Aorta (tissue), 5 donors: Measurements from ENCODE around the gene TAF1D. TPM values are rescaled to one million over a fixed set of nuclear protein-coding genes. Genes with fewer than 3 reads are reported as not detected.
"Not testable (repeated sequence)": the region's sequence is repeated elsewhere in the genome, so short reads cannot be mapped to it uniquely, and the experiment has no call there.

Experiments used
- ATAC-seq: fragments of 200-7000 bp; cut with Tn5 transposase; one replicate; pipeline ENCODE4 v1.9.1; 2022; ENCODE audit warnings: moderate library complexity; ENCODE audit not compliant: low FRiP score
- DNase-seq, 2 donors: peaks; one replicate each; pipeline ENCODE4 v3.0.0-alpha.2; 2020
- H3K27ac ChIP-seq, 2 donors: one replicate each; pipeline ENCODE4 v1.5.1; 2013; ENCODE audit warnings: low read length in 2 of 2, mild to moderate bottlenecking in 2 of 2, moderate library complexity in 2 of 2, control low read depth in 1 of 2, inconsistent platforms in 1 of 2, low read depth in 1 of 2
- H3K27me3 ChIP-seq, 2 donors: one replicate each; pipeline ENCODE4 v1.6.1; 2013; ENCODE audit warnings: control low read depth in 1 of 2, low read length in 1 of 2, mild to moderate bottlenecking in 1 of 2, moderate library complexity in 1 of 2; ENCODE audit not compliant: insufficient read depth in 2 of 2, control insufficient read depth in 1 of 2
- H3K36me3 ChIP-seq, 2 donors: one replicate each; pipeline ENCODE4 v1.6.1; 2013; ENCODE audit warnings: control low read depth in 1 of 2, low read length in 1 of 2, mild to moderate bottlenecking in 1 of 2; ENCODE audit not compliant: insufficient read depth in 2 of 2, control insufficient read depth in 1 of 2
- H3K4me1 ChIP-seq, 2 donors: one replicate each; pipeline ENCODE4 v1.6.1; 2013; ENCODE audit warnings: low read length in 2 of 2, control low read depth in 1 of 2, mild to moderate bottlenecking in 1 of 2, moderate library complexity in 1 of 2; ENCODE audit not compliant: insufficient read depth in 2 of 2, control insufficient read depth in 1 of 2
- H3K4me3 ChIP-seq, 2 donors: one replicate each; pipeline ENCODE4 v1.5.1; 2013; ENCODE audit warnings: low read length in 2 of 2, control low read depth in 1 of 2, mild to moderate bottlenecking in 1 of 2
- H3K9me3 ChIP-seq: one replicate; pipeline ENCODE4 v1.6.1; 2013; ENCODE audit warnings: mild to moderate bottlenecking, low read length; ENCODE audit not compliant: control insufficient read depth
- WGBS, 2 donors: extraction: QIAGEN DNeasy Blood & Tissue Kit; methylation state at CpG; one replicate each; pipeline ENCODE4 v1.1.7; 2013; 5-methylcytosine and 5-hydroxymethylcytosine counted together
- intact Hi-C, 2 donors: fragments of 100-400 bp; cut with DNase I; formaldehyde crosslinking; loops; one replicate each; pipeline versions ENCODE4 v1.14.2 to v1.15.0; 2022
- polyA plus RNA-seq, 2 donors: library from polyadenylated mRNA; stranded (reverse); fragments of 200-250 nt; gene quantifications; one replicate each; pipeline ENCODE4 v1.2.3, GENCODE V29; 2013
- total RNA-seq, 2 donors: library from RNA; stranded (reverse); fragmentation: NEBNext Ultra II Directional; extraction: Animal tissue kit (Norgen Biotek cat#: 25700); gene quantifications; one replicate each; pipeline ENCODE4 v1.2.1, GENCODE V29; 2021
- donor health status: healthy with polysubstance abuse.
- donor health status: Bipolar disorder and iron deficiency.
- donor health status: DM: no; HTN: no; CAD: no.
- donor health status: DM: no; HTN: no; CAD: no.
- donor health status: DM: yes; HTN: yes; CAD: no.

Gene TAF1D
- total and polyA plus RNA-seq, 4 donors: 110 to 152 (median 116) TPM

GRCh38 chr11:93773601-93774200 lies 32.4 kb upstream of the TAF1D start:
- H3K9me3 ChIP-seq: no peaks in the 10 kb centered on the region
- intact Hi-C loops: no loop called here

DNA sequence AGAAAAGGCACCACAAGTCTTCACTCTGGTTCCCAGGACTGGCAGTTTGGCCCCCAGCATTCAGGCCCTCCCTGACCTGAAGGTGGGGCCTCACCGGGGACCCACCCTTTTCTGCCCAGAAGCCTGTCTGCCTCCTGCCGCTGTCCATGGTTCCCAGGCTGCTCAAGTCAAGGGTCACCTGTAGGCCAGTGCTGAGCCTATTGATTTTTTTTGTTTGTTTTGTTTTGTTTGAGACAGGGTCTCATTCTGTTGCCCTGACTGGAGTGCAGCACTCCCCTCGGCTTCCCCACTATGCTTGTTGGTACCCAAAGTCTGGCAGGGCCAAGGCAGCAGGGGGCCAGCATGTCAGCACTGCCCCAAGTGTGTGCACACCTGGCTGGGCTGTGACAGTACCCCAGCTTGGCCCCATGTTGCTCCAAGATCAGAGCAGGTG lies 31.8 kb upstream of the TAF1D start:
- no peaks in the 10 kb centered on the region for H3K9me3 ChIP-seq
- intact Hi-C loops: no loop called here
- no peak for ATAC-seq
- H3K36me3 ChIP-seq: no peaks in the 10 kb centered on the region
- no peak for DNase-seq
- H3K27me3 ChIP-seq: no peaks in the 10 kb centered on the region
- 92 to 96% methylated on average over 3 of the region's 3 CpGs for WGBS, 2 donors
- H3K4me1 ChIP-seq: no peaks in the 10 kb centered on the region
- H3K4me3 ChIP-seq: no peak overlapping the region
- H3K27ac ChIP-seq: no peak overlapping the region

More at GRCh38 chr11:93773601-93774200, 32.4 kb upstream of the TAF1D start:
- Histone ChIP-seq H3K36me3 (no peaks in the 10 kb centered on the region), H3K4me3 (no peak overlapping the region), H3K27me3 (no peaks in the 10 kb centered on the region), H3K4me1 (no peaks in the 10 kb centered on the region), H3K27ac (no peak overlapping the region)
- ATAC-seq (peak; percentile 56), DNase-seq (no peak)
- WGBS, 2 donors: 88 to 91% methylated on average over 10 of the region's 10 CpGs

- H3K27ac ChIP-seq: no peak overlapping the region
- H3K36me3 ChIP-seq: no peaks in the 10 kb centered on the region
- WGBS, 2 donors: 97 to 99% methylated on average over 4 of the region's 4 CpGs
- no peaks in the 10 kb centered on the region for H3K9me3 ChIP-seq
- ATAC-seq (no peak), DNase-seq (no peak)
- no peaks in the 10 kb centered on the region for H3K4me1 ChIP-seq
- no peaks in the 10 kb centered on the region for H3K27me3 ChIP-seq
- intact Hi-C loops: no loop called here
- H3K4me3 ChIP-seq: no peak overlapping the region
Observed at GRCh38 chr11:93772123-93772522, 30.8 kb upstream of the TAF1D start.

DNA sequence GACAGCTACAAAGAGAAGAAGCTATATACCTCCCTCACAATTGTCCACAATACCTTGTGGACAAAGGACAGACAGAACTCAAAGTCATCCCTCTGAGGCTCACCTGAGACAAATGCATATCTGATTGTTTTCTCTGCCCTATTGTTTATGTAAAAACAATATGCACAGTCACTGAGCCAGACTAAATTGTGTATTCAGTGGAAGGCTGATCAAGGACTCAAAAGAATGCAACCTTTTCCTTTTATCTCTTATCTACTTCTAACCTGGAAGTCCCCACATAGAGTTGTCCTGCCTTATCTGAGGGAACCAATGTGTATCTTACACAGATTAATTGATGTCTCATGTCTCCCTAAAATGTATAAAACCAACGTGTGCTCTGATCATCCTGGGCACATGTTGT lies 28.9 kb upstream of the TAF1D start:
- Histone ChIP-seq H3K9me3 (no peaks in the 10 kb centered on the region), H3K36me3 (no peaks in the 10 kb centered on the region), H3K4me3 (no peak overlapping the region), H3K4me1 (no peaks in the 10 kb centered on the region), H3K27me3 (no peaks in the 10 kb centered on the region), H3K27ac (no peak overlapping the region)
- intact Hi-C loops: no loop called here
- DNase-seq: no peak
- WGBS, 2 donors: 55 to 61% methylated on average over 1 of the region's 1 CpG
- ATAC-seq: no peak

DNA sequence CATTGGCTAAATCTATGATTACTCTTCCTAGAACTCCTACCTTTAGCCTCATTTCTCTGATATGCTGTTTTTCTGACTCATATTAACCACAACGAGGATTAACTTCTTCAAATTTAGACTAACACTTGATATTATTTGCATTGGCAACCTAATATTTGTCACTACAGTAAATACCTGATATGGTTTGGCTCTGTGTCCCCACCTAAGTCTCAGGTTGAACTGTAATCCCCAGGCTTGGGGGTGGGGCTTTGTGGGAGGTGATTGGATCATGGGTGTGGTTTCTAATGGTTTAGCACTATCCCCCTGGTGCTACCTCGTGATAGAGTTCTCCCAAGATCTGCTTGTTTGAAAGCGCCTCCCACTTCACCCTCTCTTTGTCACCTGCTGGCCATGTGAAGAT lies 25.7 kb upstream of the TAF1D start:
- Histone ChIP-seq H3K27me3 (no peaks in the 10 kb centered on the region), H3K4me3 (no peak overlapping the region), H3K27ac (no peak overlapping the region), H3K4me1 (no peaks in the 10 kb centered on the region), H3K36me3 (peaks cover 0 to 1% of the 10 kb centered on the region in 2 donors), H3K9me3 (no peaks in the 10 kb centered on the region)
- intact Hi-C loops: no loop called here
- DNase-seq (no peak), ATAC-seq (no peak)
- WGBS, 2 donors: 72 to 79% methylated on average over 3 of the region's 3 CpGs

DNA sequence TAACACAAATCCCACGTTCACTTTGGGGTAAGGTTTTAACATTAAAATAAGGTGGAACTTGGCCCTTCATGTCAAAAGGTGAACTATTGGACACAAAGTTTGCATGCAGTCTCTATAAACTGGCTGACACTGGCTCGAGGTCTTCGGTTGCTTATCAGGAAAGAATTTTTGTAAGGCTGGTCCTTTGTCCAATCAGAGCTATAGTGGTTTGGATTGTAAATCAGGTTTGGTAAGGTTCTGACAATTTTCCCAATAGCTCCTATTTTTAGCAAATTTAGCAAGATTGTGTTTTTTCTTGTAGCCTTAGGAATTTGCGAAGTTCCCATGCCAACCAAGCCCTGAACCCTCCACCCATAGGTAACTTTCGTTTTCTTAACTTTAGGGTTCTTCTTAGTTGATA lies 25.2 kb upstream of the TAF1D start:
- peaks cover 0 to 1% of the 10 kb centered on the region in 2 donors for H3K36me3 ChIP-seq
- no peaks in the 10 kb centered on the region for H3K27me3 ChIP-seq
- no peaks in the 10 kb centered on the region for H3K4me1 ChIP-seq
- intact Hi-C loops: no loop called here
- no peak overlapping the region for H3K4me3 ChIP-seq
- H3K9me3 ChIP-seq: no peaks in the 10 kb centered on the region
- WGBS, 2 donors: 37 to 44% methylated on average over 5 of the region's 5 CpGs
- no peak overlapping the region for H3K27ac ChIP-seq
- no peak for ATAC-seq
- DNase-seq: no peak

GRCh38 chr11:93765551-93765950 lies 24.3 kb upstream of the TAF1D start:
- intact Hi-C loops: no loop called here
- Histone ChIP-seq H3K4me1 (no peaks in the 10 kb centered on the region), H3K27ac (no peak overlapping the region), H3K27me3 (no peaks in the 10 kb centered on the region), H3K4me3 (no peak overlapping the region), H3K36me3 (peaks cover 0 to 1% of the 10 kb centered on the region in 2 donors), H3K9me3 (no peaks in the 10 kb centered on the region)
- WGBS, 2 donors: 36 to 43% methylated on average over 2 of the region's 2 CpGs
- ATAC-seq: no peak
- DNase-seq: no peak

- WGBS, 2 donors: 96 to 98% methylated on average over 1 of the region's 1 CpG
- DNase-seq: no peak
- H3K36me3 ChIP-seq: peaks cover 5 to 6% of the 10 kb centered on the region in 2 donors
- H3K4me3 ChIP-seq: no peak overlapping the region
- no peaks in the 10 kb centered on the region for H3K27me3 ChIP-seq
- intact Hi-C loops: no loop called here
- ATAC-seq: no peak
- H3K27ac ChIP-seq: no peak overlapping the region
- H3K4me1 ChIP-seq: no peaks in the 10 kb centered on the region
- no peaks in the 10 kb centered on the region for H3K9me3 ChIP-seq
Observed at GRCh38 chr11:93761910-93762309, 20.6 kb upstream of the TAF1D start.

GRCh38 chr11:93759123-93759522 lies 17.8 kb upstream of the TAF1D start:
- intact Hi-C loops, H3K27me3 ChIP-seq, H3K27ac ChIP-seq, DNase-seq, ATAC-seq, H3K9me3 ChIP-seq, H3K36me3 ChIP-seq, H3K4me3 ChIP-seq, H3K4me1 ChIP-seq: not testable (repeated sequence)
- 85 to 86% methylated on average over 4 of the region's 4 CpGs for WGBS, 2 donors
